ENCODE results near the gene VCP. TPM values are rescaled to one million over a fixed set of nuclear protein-coding genes. Genes with fewer than 3 reads are reported as not detected.

The VCP gene
- total RNA-seq, 4 donors from 2014 or later = 265 to 354 (median 342) TPM

DNA sequence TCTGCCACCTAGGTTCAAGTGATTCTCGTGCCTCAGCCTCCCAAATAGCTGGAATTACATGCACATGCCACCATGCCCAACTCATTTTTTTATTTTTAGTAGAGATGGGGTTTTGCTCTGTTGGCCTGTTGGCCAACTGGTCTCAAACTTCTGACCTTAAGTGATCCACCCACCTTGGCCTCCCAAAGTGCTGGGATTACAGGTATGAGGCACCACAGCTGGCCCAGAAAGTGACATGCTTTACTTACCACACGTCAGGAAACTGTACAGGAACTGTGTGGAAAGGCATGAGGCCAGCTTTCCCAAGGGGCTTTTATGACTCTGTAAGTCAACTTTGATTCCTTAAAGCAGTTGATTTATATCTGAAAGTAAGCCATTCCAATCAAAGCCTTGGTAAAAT, 57.9 kb downstream of the VCP start:
- Histone ChIP-seq H3K4me3 (no peak overlapping the region), H3K27me3 (no peaks in the 10 kb centered on the region), H3K4me1 (peaks cover 0 to 4% of the 10 kb centered on the region in 2 donors), H3K9me3 (peaks cover 0 to 4% (median 0%) of the 10 kb centered on the region in 3 donors), H3K27ac (peak overlapping the region in 3 of 4 donors; percentile 1 to 19 (median 12)), H3K36me3 (peaks cover 0 to 75% of the 10 kb centered on the region in 2 donors)
- in situ Hi-C loops (cut with MboI; ENCODE audit: low sequenced_read_pairs in 4 of 4) (loop anchor here in 1 of 4 donors (10.0 kb wide), 1 partner anchor 60 kb away; the partner anchor contains the start of gene PHF24), intact Hi-C loops (cut with DNase I; ENCODE audit: low total_unique reads) (loop anchor here (5.0 kb wide), 2 partner anchors 33 to 48 kb away; no protein-coding TSS in a partner anchor)
- TF ChIP-seq, protein P1, sequence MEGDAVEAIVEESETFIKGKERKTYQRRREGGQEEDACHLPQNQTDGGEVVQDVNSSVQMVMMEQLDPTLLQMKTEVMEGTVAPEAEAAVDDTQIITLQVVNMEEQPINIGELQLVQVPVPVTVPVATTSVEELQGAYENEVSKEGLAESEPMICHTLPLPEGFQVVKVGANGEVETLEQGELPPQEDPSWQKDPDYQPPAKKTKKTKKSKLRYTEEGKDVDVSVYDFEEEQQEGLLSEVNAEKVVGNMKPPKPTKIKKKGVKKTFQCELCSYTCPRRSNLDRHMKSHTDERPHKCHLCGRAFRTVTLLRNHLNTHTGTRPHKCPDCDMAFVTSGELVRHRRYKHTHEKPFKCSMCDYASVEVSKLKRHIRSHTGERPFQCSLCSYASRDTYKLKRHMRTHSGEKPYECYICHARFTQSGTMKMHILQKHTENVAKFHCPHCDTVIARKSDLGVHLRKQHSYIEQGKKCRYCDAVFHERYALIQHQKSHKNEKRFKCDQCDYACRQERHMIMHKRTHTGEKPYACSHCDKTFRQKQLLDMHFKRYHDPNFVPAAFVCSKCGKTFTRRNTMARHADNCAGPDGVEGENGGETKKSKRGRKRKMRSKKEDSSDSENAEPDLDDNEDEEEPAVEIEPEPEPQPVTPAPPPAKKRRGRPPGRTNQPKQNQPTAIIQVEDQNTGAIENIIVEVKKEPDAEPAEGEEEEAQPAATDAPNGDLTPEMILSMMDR (IDR thresholded peaks at IDR 0.05 in 4 of 5, conservative IDR thresholded peaks at IDR 0.05 in 1 of 5) = no peak
- TF ChIP-seq POLR2A (IDR thresholded peaks at IDR 0.05) = no peak
- DNase-seq (no peak), ATAC-seq (no peak)

DNA sequence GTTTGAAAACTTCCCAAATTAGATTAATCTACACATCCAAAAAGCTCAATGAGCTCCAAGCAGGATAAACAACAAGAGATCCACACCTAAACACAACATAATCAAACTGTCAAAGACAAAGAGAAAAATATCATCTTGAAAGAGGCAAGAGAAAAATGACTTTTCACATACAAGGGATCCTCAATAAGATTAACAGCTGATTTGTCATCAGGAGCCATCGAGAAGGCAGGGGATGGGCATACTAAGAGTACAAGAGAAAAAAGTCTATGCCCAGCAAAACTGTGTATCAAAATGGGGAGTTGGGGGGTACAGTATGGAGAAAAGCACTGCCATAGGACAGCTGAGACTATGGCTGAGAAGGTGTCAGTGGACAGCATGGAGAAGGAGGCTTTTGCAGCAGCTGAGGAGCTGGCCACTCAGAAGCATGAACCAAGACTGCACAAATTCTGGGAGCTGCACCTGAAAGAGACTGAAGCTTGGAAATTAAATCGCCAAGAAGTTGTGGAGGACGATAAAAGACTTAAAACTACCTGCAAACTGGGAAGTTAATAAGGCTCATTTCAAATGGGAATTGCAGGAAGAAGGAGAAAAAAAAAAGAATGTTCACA, 62.0 kb downstream of the VCP start:
- intact Hi-C loops (cut with DNase I; ENCODE audit: low total_unique reads) = loop anchor here (5.0 kb wide), 2 partner anchors 37 to 52 kb away; no protein-coding TSS in a partner anchor
- no peak overlapping the region for H3K27ac ChIP-seq
- no peak overlapping the region for H3K4me3 ChIP-seq
- peaks cover 0 to 60% of the 10 kb centered on the region in 2 donors for H3K36me3 ChIP-seq
- in situ Hi-C loops (cut with MboI; ENCODE audit: low sequenced_read_pairs in 4 of 4) = loop anchor here in 1 of 4 donors (10.0 kb wide), 1 partner anchor 56 kb away; the partner anchor contains the start of gene PHF24
- no peak for TF ChIP-seq POLR2A (IDR thresholded peaks at IDR 0.05)
- TF ChIP-seq, protein P1 (IDR thresholded peaks at IDR 0.05 in 4 of 5, conservative IDR thresholded peaks at IDR 0.05 in 1 of 5) = no peak
- H3K4me1 ChIP-seq = peaks cover 0 to 4% of the 10 kb centered on the region in 2 donors
- no peaks in the 10 kb centered on the region for H3K27me3 ChIP-seq
- DNase-seq (no peak), ATAC-seq (peak in 1 of 2 donors; percentile 47)
- H3K9me3 ChIP-seq = peaks cover 0 to 4% (median 0%) of the 10 kb centered on the region in 3 donors

Other genes with a start within 250 kb of the VCP start
- gene PHF24, start 114.3 kb downstream of the VCP start, total RNA-seq = under 1 TPM in 1 of 4 donors, not detected in 3; 0.04 TPM
- gene DNAJB5, start 82.9 kb downstream of the VCP start, total RNA-seq = 100 to 1,000 TPM in 3 of 4 donors, 10 to 100 TPM in 1; 75.3 to 187 (median 128) TPM
- gene FANCG, start 7.3 kb upstream of the VCP start, total RNA-seq = 10 to 100 TPM in 1 of 4 donors, 1 to 10 TPM in 3; 1.8 to 15.7 (median 3.4) TPM
- gene PIGO, start 24.0 kb upstream of the VCP start, total RNA-seq = 10 to 100 TPM in 1 of 4 donors, 1 to 10 TPM in 3; 6.6 to 12.3 (median 7.3) TPM
- gene STOML2, start 30.5 kb upstream of the VCP start, total RNA-seq = 100 to 1,000 TPM; 117 to 168 (median 158) TPM
- 10 to 100 TPM; 13.0 to 28.9 (median 24.2) TPM for gene ATOSB, start 43.2 kb upstream of the VCP start, total RNA-seq
- gene UNC13B, start 89.4 kb upstream of the VCP start, total RNA-seq = 10 to 100 TPM in 2 of 4 donors, 1 to 10 TPM in 2; 7.5 to 17.5 (median 13.1) TPM

All from gastrocnemius medialis (tissue), 4 donors.